Ovary (tissue), 3 donors: ENCODE data around the gene GUCY1A2.

Source experiments
- CTCF ChIP-seq, 3 donors: fragments of 450-650 bp in 2 of 3; fragments of 200-600 bp in 1 of 3; IDR thresholded peaks; one replicate each; pipeline versions ENCODE4 v1.5.1 to v1.8.0; 2016 to 2022; ENCODE audit warnings: antibody characterized with exemption in 3 of 3, mild to moderate bottlenecking in 1 of 3
- EP300 ChIP-seq: sonication (generic); formaldehyde crosslinking; IDR thresholded peaks from one replicate; pipeline ENCODE4 v1.6.1; 2017; ENCODE audit warnings: antibody characterized with exemption
- POLR2A ChIP-seq: fragments of 450-650 bp; IDR thresholded peaks from one replicate; pipeline ENCODE4 v1.6.1; 2017; ENCODE audit warnings: antibody characterized with exemption, mild to moderate bottlenecking, moderate library complexity
- donor health status: DM: no; HTN: no; CAD: no.

- TF ChIP-seq CTCF (IDR thresholded peaks at IDR 0.05) = no peak
- TF ChIP-seq EP300 = no peak
- TF ChIP-seq POLR2A = no peak
These were observed at the start of gene GUCY1A2 for GRCh38 chr11:107018219-107018901.
